Keratinocyte (primary cell): Measurements from ENCODE around the gene TREH. TPM values are rescaled to one million over a fixed set of nuclear protein-coding genes. Genes with fewer than 3 reads are reported as not detected.

Experiments used
- DNase-seq: peaks from one replicate; pipeline ENCODE4 v3.0.0-alpha.2; 2011; ENCODE audit warnings: low read depth, missing footprints, low spot score
- FAIRE-seq: peaks from 2 replicates; lab custom pipeline; 2011; peaks lifted over from hg19 to GRCh38; lab: Jason Lieb, UNC
- H2AFZ ChIP-seq: 2 replicates; pipeline ENCODE4 v1.6.0; 2012; ENCODE audit warnings: low read length, control low read depth, inconsistent platforms; ENCODE audit not compliant: control insufficient read depth
- H3K27ac ChIP-seq: 2 replicates; pipeline ENCODE4 v1.5.1; 2011; ENCODE audit warnings: low read length; ENCODE audit not compliant: control insufficient read depth, insufficient read depth
- H3K27me3 ChIP-seq: 3 replicates; pipeline ENCODE4 v1.6.0; 2011; ENCODE audit warnings: low read length; ENCODE audit not compliant: control insufficient read depth, insufficient read depth; ENCODE audit errors: extremely low read depth
- H3K36me3 ChIP-seq, 2 experiments: 2 replicates in 1 of 2; 3 replicates in 1 of 2; pipeline ENCODE4 v1.5.1; 2011; ENCODE audit warnings: low read length in 2 of 2, mild to moderate bottlenecking in 1 of 2; ENCODE audit not compliant: control insufficient read depth in 2 of 2, insufficient read depth in 2 of 2; ENCODE audit errors: extremely low read depth in 1 of 2
- H3K4me1 ChIP-seq: 3 replicates; pipeline ENCODE4 v1.5.1; 2011; ENCODE audit warnings: low read length; ENCODE audit not compliant: control insufficient read depth, insufficient read depth; ENCODE audit errors: extremely low read depth
- H3K4me2 ChIP-seq: 3 replicates; pipeline ENCODE4 v1.6.0; 2011; ENCODE audit warnings: low read depth, low read length; ENCODE audit not compliant: control insufficient read depth, insufficient read depth; ENCODE audit errors: extremely low read depth
- H3K4me3 ChIP-seq, 3 experiments: fragments of 200-600 bp in 1 of 3; sonication (generic) in 1 of 3; 2 replicates in 2 of 3; 3 replicates in 1 of 3; pipeline ENCODE4 v1.5.1; 2011 to 2016; ENCODE audit warnings: low read length in 3 of 3, mild to moderate bottlenecking in 3 of 3, control low read depth in 2 of 3, inconsistent platforms in 1 of 3, low read depth in 1 of 3, mixed read lengths in 1 of 3, mixed run types in 1 of 3, moderate library complexity in 1 of 3; ENCODE audit not compliant: control insufficient read depth in 2 of 3, insufficient read depth in 2 of 3; ENCODE audit errors: extremely low read depth in 1 of 3
- H3K79me2 ChIP-seq: 2 replicates; pipeline ENCODE4 v1.6.0; 2012; ENCODE audit warnings: low read length; ENCODE audit not compliant: control insufficient read depth, insufficient read depth
- H3K9ac ChIP-seq: 3 replicates; pipeline ENCODE4 v1.6.0; 2011; ENCODE audit warnings: low read length; ENCODE audit not compliant: control insufficient read depth, insufficient read depth; ENCODE audit errors: extremely low read depth
- H3K9me1 ChIP-seq: 3 replicates; pipeline ENCODE4 v1.6.0; 2011; ENCODE audit warnings: low read length; ENCODE audit not compliant: control insufficient read depth, insufficient read depth; ENCODE audit errors: extremely low read depth
- H3K9me3 ChIP-seq: 2 replicates; pipeline ENCODE4 v1.5.1; 2012; ENCODE audit warnings: low read depth, low read length; ENCODE audit not compliant: control insufficient read depth
- H4K20me1 ChIP-seq: 3 replicates; pipeline ENCODE4 v1.6.0; 2011; ENCODE audit warnings: low read length; ENCODE audit not compliant: control insufficient read depth, insufficient read depth; ENCODE audit errors: extremely low read depth
- CTCF ChIP-seq, 3 experiments: IDR thresholded peaks in 1 of 3; conservative IDR thresholded peaks in 1 of 3; optimal IDR thresholded peaks in 1 of 3; 2 replicates in 2 of 3; 3 replicates in 1 of 3; pipeline versions ENCODE3 to v1.5.1; 2011; ENCODE audit warnings: low read length in 3 of 3, mild to moderate bottlenecking in 3 of 3, moderate library complexity in 2 of 3, control low read depth in 1 of 3, inconsistent platforms in 1 of 3; ENCODE audit not compliant: insufficient read depth in 2 of 3; ENCODE audit errors: extremely low read depth in 1 of 3
- EZH2 ChIP-seq: IDR thresholded peaks from one replicate; pipeline ENCODE4 v1.6.1; 2012; ENCODE audit warnings: inconsistent platforms, mild to moderate bottlenecking, low read length, moderate library complexity
- dilution Hi-C: fragments of 300-500 bp; cut with MboI; formaldehyde crosslinking; loops from one replicate; pipeline ENCODE4 v1.7.0; 2020; ENCODE audit warnings: low sequenced_read_pairs; ENCODE audit not compliant: extremely low pct_ligation_motif_present
- polyA plus RNA-seq, 5 experiments: library from polyadenylated mRNA; depleted of rRNA in 3 of 5; stranded (reverse) in 3 of 5; stranded (forward) in 1 of 5; unstranded in 1 of 5; fragments of >200 nt; gene quantifications; 1 replicate in 1 of 5; 2 replicates in 3 of 5; 3 replicates in 1 of 5; pipeline versions ENCODE4 v1.2.1 to v1.2.3, GENCODE V29; 2011 to 2012; ENCODE audit warnings: missing spikeins in 2 of 5, low read depth in 1 of 5, low replicate concordance in 1 of 5

Gene TREH
- polyA plus RNA-seq, 1 donor (not counting 4 experiments of a cell fraction or from before 2014, with no cell fraction given) = not detected

GRCh38 chr11:118632577-118633318 is 46.7 kb downstream of the TREH start:
- no peak overlapping the region for H3K27ac ChIP-seq
- H3K4me1 ChIP-seq = peaks cover 36% of the 10 kb centered on the region
- H3K4me3 ChIP-seq = no peak overlapping the region
- no peak overlapping the region for H3K4me2 ChIP-seq
- dilution Hi-C loops = no loop called here
- no peak for FAIRE-seq
- TF ChIP-seq EZH2 (no peak), CTCF (optimal IDR thresholded peaks at IDR 0.05 in 1 of 3, IDR thresholded peaks at IDR 0.05 in 1 of 3, conservative IDR thresholded peaks at IDR 0.05 in 1 of 3; ENCODE audit: extremely low read depth in 1 of 3, insufficient read depth in 2 of 3, low read length in 3 of 3) (no peak)
- peaks cover 3% of the 10 kb centered on the region for H3K9me1 ChIP-seq
- H3K79me2 ChIP-seq = no peaks in the 10 kb centered on the region
- no peaks in the 10 kb centered on the region for H3K9me3 ChIP-seq
- no peak for DNase-seq
- H4K20me1 ChIP-seq = peaks cover 3% of the 10 kb centered on the region
- H3K27me3 ChIP-seq = no peaks in the 10 kb centered on the region
- no peak overlapping the region for H3K9ac ChIP-seq
- H2AFZ ChIP-seq = no peak overlapping the region
- H3K36me3 ChIP-seq = peaks cover 26 to 47% of the 10 kb centered on the region in 2 experiments

- Histone ChIP-seq H3K36me3 (peaks cover 31 to 49% of the 10 kb centered on the region in 2 experiments), H3K9me1 (peaks cover 3% of the 10 kb centered on the region), H3K27ac (no peak overlapping the region), H3K4me1 (peaks cover 36% of the 10 kb centered on the region), H3K27me3 (no peaks in the 10 kb centered on the region), H3K9ac (no peak overlapping the region), H2AFZ (no peak overlapping the region), H3K79me2 (no peaks in the 10 kb centered on the region), H3K4me3 (no peak overlapping the region), H4K20me1 (peaks cover 3% of the 10 kb centered on the region), H3K4me2 (no peak overlapping the region), H3K9me3 (no peaks in the 10 kb centered on the region)
- DNase-seq (no peak), FAIRE-seq (no peak)
- dilution Hi-C loops = no loop called here
- no peak for TF ChIP-seq EZH2
- no peak for TF ChIP-seq CTCF (optimal IDR thresholded peaks at IDR 0.05 in 1 of 3, IDR thresholded peaks at IDR 0.05 in 1 of 3, conservative IDR thresholded peaks at IDR 0.05 in 1 of 3; ENCODE audit: extremely low read depth in 1 of 3, insufficient read depth in 2 of 3, low read length in 3 of 3)
Measured at GRCh38 chr11:118631142-118631909, 48.1 kb downstream of the TREH start.
